ENCODE measurements around the gene UGT3A1. TPM values are rescaled to one million over a fixed set of nuclear protein-coding genes. Genes with fewer than 3 reads are reported as not detected.

The UGT3A1 gene
- total RNA-seq, 2 experiments from 2014 or later = not detected

- Mint-ChIP-seq H3K27me3 (no peaks in the 10 kb centered on the region), H3K36me3 (ENCODE audit: low read depth) (peaks cover 2% of the 10 kb centered on the region)
- CTCF ChIA-PET = interaction anchor here (0.5 to 9.1 kb wide), 46 partner anchors 11 to 836 kb away, joined by 3 to 151 read pairs (median 6); partner anchors contain the start of genes IL7R and SPEF2
These were observed 66.1 kb downstream of the UGT3A1 start for GRCh38 chr5:35924950-35925722.

GRCh38 chr5:35924122-35924949 lies 66.9 kb downstream of the UGT3A1 start:
- H3K27me3 Mint-ChIP-seq = no peaks in the 10 kb centered on the region
- POLR2A ChIA-PET = interaction anchor here (0.7 to 10.3 kb wide), 13 partner anchors 19 to 274 kb away, joined by 3 to 168 read pairs (median 4); partner anchors contain the start of gene IL7R
- intact Hi-C loops (cut with micrococcal nuclease) = loop anchor here (2.0 kb wide), 3 partner anchors 20 to 148 kb away; partner anchors contain the start of gene IL7R
- peak overlapping the region; percentile 69 for H3K4me3 Mint-ChIP-seq
- ATAC-seq = peak; percentile 7
- no peak for TF ChIP-seq CTCF (IDR thresholded peaks at IDR 0.05)
- H3K36me3 Mint-ChIP-seq (ENCODE audit: low read depth) = peaks cover 7% of the 10 kb centered on the region
- CTCF ChIA-PET = interaction anchor here (0.6 to 9.1 kb wide), 27 partner anchors 9 to 307 kb away, joined by 3 to 151 read pairs (median 6); partner anchors contain the start of genes IL7R and SPEF2
- peak; percentile 49 for DNase-seq
- peaks cover 49% of the 10 kb centered on the region for H3K4me1 Mint-ChIP-seq (ENCODE audit: low read depth)
- peaks cover 14% of the 10 kb centered on the region for H3K9me3 Mint-ChIP-seq
- H3K27ac Mint-ChIP-seq = peak overlapping the region; percentile 86

More at GRCh38 chr5:35924950-35925722, 66.1 kb downstream of the UGT3A1 start:
- peaks cover 43% of the 10 kb centered on the region for H3K4me1 Mint-ChIP-seq (ENCODE audit: low read depth)
- peaks cover 8% of the 10 kb centered on the region for H3K9me3 Mint-ChIP-seq
- peak overlapping the region; percentile 69 for H3K4me3 Mint-ChIP-seq
- POLR2A ChIA-PET = interaction anchor here (0.6 to 10.3 kb wide), 17 partner anchors 20 to 314 kb away, joined by 3 to 168 read pairs (median 4); partner anchors contain the start of gene IL7R
- peak overlapping the region; percentile 86 for H3K27ac Mint-ChIP-seq
- peak; percentile 63 for TF ChIP-seq CTCF (IDR thresholded peaks at IDR 0.05)
- peak; percentile 90 for DNase-seq
- intact Hi-C loops (cut with micrococcal nuclease) = loop anchor here (1.0 to 5.0 kb wide), 5 partner anchors 20 to 838 kb away; partner anchors contain the start of genes IL7R and SPEF2
- peak; percentile 86 for ATAC-seq

GRCh38 chr5:35922468-35922867 lies 68.7 kb downstream of the UGT3A1 start:
- no peak overlapping the region for H3K4me3 Mint-ChIP-seq
- TF ChIP-seq CTCF (IDR thresholded peaks at IDR 0.05) = no peak
- ChIA-PET POLR2A (interaction anchor here (0.7 to 10.3 kb wide), 5 partner anchors 16 to 143 kb away, joined by 3 to 168 read pairs (median 8); partner anchors contain the start of gene IL7R), CTCF (interaction anchor here (0.9 to 5.6 kb wide), 7 partner anchors 17 to 302 kb away, joined by 3 to 77 read pairs (median 3); partner anchors contain the start of gene IL7R)
- DNase-seq (no peak), ATAC-seq (no peak)
- H3K27me3 Mint-ChIP-seq = no peaks in the 10 kb centered on the region
- peaks cover 13% of the 10 kb centered on the region for H3K36me3 Mint-ChIP-seq (ENCODE audit: low read depth)
- H3K4me1 Mint-ChIP-seq (ENCODE audit: low read depth) = peaks cover 61% of the 10 kb centered on the region
- H3K9me3 Mint-ChIP-seq = peaks cover 22% of the 10 kb centered on the region
- H3K27ac Mint-ChIP-seq = peak overlapping the region; percentile 46
- intact Hi-C loops (cut with micrococcal nuclease) = no loop called here

GRCh38 chr5:35921930-35922329 lies 69.3 kb downstream of the UGT3A1 start:
- TF ChIP-seq CTCF (IDR thresholded peaks at IDR 0.05) = no peak
- Mint-ChIP-seq H3K27me3 (no peaks in the 10 kb centered on the region), H3K27ac (no peak overlapping the region), H3K9me3 (peaks cover 22% of the 10 kb centered on the region), H3K4me1 (ENCODE audit: low read depth) (peaks cover 61% of the 10 kb centered on the region), H3K36me3 (ENCODE audit: low read depth) (peaks cover 15% of the 10 kb centered on the region), H3K4me3 (no peak overlapping the region)
- intact Hi-C loops (cut with micrococcal nuclease) = no loop called here
- DNase-seq (peak; percentile 49), ATAC-seq (no peak)
- CTCF ChIA-PET = interaction anchor here (0.9 to 5.6 kb wide), 7 partner anchors 17 to 271 kb away, joined by 3 to 77 read pairs (median 4); partner anchors contain the start of gene IL7R
- POLR2A ChIA-PET = interaction anchor here (0.7 to 10.3 kb wide), 3 partner anchors 15 to 127 kb away, joined by 3 to 168 read pairs (median 8); partner anchors contain the start of gene IL7R
